Thyroid gland (tissue), 4 donors: ENCODE measurements around the gene FBN2. TPM values are rescaled to one million over a fixed set of nuclear protein-coding genes. Genes with fewer than 3 reads are reported as not detected.

Experiments
- DNase-seq, 2 donors: peaks; one replicate each; pipeline ENCODE4 v3.0.0-alpha.2; 2019
- H3K27ac ChIP-seq, 3 donors: fragments of 200-600 bp; sonication (generic); 1 replicate in 2 of 3; 2 replicates in 1 of 3; pipeline ENCODE4 v1.5.1; 2016 to 2019; ENCODE audit warnings: mild to moderate bottlenecking in 1 of 3, moderate library complexity in 1 of 3
- H3K27me3 ChIP-seq: fragments of 200-600 bp; sonication (generic); one replicate; pipeline ENCODE4 v1.5.1; 2019
- H3K36me3 ChIP-seq, 2 donors: fragments of 200-600 bp; sonication (generic); one replicate each; pipeline ENCODE4 v1.5.1; 2016 to 2019
- H3K4me1 ChIP-seq, 2 donors: fragments of 200-600 bp; sonication (generic); one replicate each; pipeline ENCODE4 v1.5.1; 2017 to 2019
- H3K4me3 ChIP-seq, 3 donors: fragments of 200-600 bp; sonication (generic); replicated peaks in 1 of 3; 1 replicate in 2 of 3; 2 replicates in 1 of 3; pipeline ENCODE4 v1.5.1; 2016; ENCODE audit warnings: mild to moderate bottlenecking in 1 of 3
- H3K9me3 ChIP-seq: fragments of 200-600 bp; sonication (generic); one replicate; pipeline ENCODE4 v1.5.1; 2017
- POLR2A ChIP-seq, 2 donors: fragments of 450-650 bp; IDR thresholded peaks; one replicate each; pipeline ENCODE4 v1.6.1; 2017; ENCODE audit warnings: antibody characterized with exemption in 2 of 2, mild to moderate bottlenecking in 2 of 2, moderate library complexity in 1 of 2
- WGBS, 2 donors: methylation state at CpG; one replicate each; pipeline ENCODE4 v1.1.5; 2017; 5-methylcytosine and 5-hydroxymethylcytosine counted together
- intact Hi-C: fragments of 100-400 bp; cut with DNase I; formaldehyde crosslinking; loops from one replicate; pipeline ENCODE4 v1.15.1; 2023
- total RNA-seq, 4 donors: library from RNA; depleted of rRNA; stranded (reverse); fragments of >200 nt; gene quantifications; one replicate each; pipeline ENCODE4 v1.2.3, GENCODE V29; 2016
- TF ChIP-seq, protein P1 (sequence below), 6 experiments: fragments of 200-600 bp in 3 of 6; fragments of 450-650 bp in 3 of 6; sonication (generic) in 3 of 6; IDR thresholded peaks; one replicate each; pipeline ENCODE4 v1.5.1; 2016 to 2019; ENCODE audit warnings: antibody characterized with exemption in 6 of 6, mild to moderate bottlenecking in 2 of 6, inconsistent platforms in 1 of 6, moderate library complexity in 1 of 6

The FBN2 gene
- total RNA-seq, 4 donors from 2014 or later, result 1.0 to 3.9 (median 2.5) TPM

DNA sequence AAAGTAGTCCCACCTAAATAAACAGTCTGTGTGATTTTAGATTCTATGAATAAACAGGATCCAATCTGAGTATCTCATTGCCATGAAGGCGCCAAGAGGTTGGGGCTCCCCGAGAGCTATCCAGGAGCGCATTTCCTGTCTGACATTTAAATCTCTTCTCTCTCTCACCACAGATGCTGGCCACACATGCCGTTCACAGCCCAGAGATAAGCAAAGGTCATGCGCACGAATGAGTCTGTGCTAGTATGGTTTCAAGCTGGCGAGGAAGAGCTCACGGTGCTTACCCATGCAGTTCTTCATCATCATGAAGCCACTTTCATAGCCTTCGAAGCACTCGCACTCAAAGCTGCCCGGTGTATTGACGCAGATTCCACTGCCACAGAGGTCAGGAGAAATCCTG, 199.4 kb downstream of the FBN2 start:
- Histone ChIP-seq H3K9me3 (no peaks in the 10 kb centered on the region), H3K4me1 (no peaks in the 10 kb centered on the region), H3K4me3 (no peak overlapping the region), H3K27ac (no peak overlapping the region), H3K27me3 (no peaks in the 10 kb centered on the region), H3K36me3 (no peaks in the 10 kb centered on the region)
- DNase-seq, result no peak
- TF ChIP-seq POLR2A (IDR thresholded peaks at IDR 0.05), result no peak
- TF ChIP-seq, protein P1, sequence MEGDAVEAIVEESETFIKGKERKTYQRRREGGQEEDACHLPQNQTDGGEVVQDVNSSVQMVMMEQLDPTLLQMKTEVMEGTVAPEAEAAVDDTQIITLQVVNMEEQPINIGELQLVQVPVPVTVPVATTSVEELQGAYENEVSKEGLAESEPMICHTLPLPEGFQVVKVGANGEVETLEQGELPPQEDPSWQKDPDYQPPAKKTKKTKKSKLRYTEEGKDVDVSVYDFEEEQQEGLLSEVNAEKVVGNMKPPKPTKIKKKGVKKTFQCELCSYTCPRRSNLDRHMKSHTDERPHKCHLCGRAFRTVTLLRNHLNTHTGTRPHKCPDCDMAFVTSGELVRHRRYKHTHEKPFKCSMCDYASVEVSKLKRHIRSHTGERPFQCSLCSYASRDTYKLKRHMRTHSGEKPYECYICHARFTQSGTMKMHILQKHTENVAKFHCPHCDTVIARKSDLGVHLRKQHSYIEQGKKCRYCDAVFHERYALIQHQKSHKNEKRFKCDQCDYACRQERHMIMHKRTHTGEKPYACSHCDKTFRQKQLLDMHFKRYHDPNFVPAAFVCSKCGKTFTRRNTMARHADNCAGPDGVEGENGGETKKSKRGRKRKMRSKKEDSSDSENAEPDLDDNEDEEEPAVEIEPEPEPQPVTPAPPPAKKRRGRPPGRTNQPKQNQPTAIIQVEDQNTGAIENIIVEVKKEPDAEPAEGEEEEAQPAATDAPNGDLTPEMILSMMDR (IDR thresholded peaks at IDR 0.05), result no peak
- 92 to 95% methylated on average over 12 of the region's 12 CpGs for WGBS, 2 donors
- intact Hi-C loops, result no loop called here

DNA sequence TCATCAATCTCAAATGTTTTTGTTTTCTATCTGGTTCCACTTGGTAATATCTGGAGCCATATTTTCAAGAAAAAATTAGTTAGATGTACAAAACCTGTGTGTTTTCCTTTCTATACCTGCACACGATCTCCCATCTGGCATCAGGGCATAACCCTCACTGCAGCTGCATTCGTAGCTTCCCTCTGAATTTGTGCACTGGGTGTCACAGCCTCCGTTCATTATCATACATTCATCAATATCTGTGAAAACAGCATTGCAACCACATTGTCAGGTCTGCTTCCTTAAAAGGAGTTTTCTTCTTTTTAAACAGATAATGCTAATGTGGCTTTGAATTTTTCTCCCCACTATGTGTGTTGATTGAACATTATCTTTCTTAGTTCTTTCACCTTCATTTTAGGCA, 202.7 kb downstream of the FBN2 start:
- Histone ChIP-seq H3K27me3 (no peaks in the 10 kb centered on the region), H3K36me3 (no peaks in the 10 kb centered on the region), H3K27ac (no peak overlapping the region), H3K9me3 (no peaks in the 10 kb centered on the region), H3K4me3 (no peak overlapping the region), H3K4me1 (no peaks in the 10 kb centered on the region)
- WGBS, 2 donors, result 79 to 89% methylated on average over 3 of the region's 3 CpGs
- no peak for DNase-seq
- TF ChIP-seq, protein P1 (IDR thresholded peaks at IDR 0.05), result no peak
- no peak for TF ChIP-seq POLR2A (IDR thresholded peaks at IDR 0.05)
- intact Hi-C loops, result no loop called here

DNA sequence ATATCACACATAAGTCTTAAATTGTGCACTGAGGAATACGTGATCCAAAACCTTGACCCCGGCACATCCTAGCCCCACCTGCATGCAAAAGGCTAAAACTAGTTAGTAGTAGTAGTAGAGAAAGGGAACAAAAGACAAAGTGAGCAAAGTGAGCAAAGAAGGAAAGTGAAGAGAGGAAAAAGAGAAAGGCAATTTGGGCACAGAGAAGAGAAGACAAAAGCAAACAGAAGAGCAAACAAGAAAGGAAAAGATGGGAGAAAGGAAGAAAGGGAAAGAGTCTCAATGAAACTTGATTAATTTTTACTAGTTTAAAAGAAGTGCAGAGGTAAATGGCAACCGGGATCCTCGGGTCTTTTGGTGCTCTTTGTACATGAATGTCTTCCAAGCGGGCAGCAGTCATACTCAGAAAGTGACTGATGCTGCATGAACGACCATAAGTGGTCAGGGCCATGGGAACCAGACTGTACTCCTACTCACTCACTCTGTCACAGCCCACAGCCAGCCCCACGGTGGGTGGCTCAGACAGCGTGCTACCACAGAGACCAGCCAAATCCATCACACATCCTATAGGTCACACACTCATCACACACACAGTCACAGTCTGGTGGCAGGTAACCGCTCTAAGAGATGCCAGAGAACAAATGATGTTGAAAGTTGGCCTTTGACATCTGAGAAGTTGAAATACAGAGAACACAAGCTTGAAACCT, 203.9 kb downstream of the FBN2 start:
- Histone ChIP-seq H3K9me3 (no peaks in the 10 kb centered on the region), H3K36me3 (no peaks in the 10 kb centered on the region), H3K4me1 (no peaks in the 10 kb centered on the region), H3K4me3 (no peak overlapping the region), H3K27ac (no peak overlapping the region), H3K27me3 (no peaks in the 10 kb centered on the region)
- intact Hi-C loops, result no loop called here
- WGBS, 2 donors, result 83 to 84% methylated on average over 9 of the region's 9 CpGs
- TF ChIP-seq POLR2A (IDR thresholded peaks at IDR 0.05), result no peak
- TF ChIP-seq, protein P1 (IDR thresholded peaks at IDR 0.05), result no peak
- DNase-seq, result no peak

DNA sequence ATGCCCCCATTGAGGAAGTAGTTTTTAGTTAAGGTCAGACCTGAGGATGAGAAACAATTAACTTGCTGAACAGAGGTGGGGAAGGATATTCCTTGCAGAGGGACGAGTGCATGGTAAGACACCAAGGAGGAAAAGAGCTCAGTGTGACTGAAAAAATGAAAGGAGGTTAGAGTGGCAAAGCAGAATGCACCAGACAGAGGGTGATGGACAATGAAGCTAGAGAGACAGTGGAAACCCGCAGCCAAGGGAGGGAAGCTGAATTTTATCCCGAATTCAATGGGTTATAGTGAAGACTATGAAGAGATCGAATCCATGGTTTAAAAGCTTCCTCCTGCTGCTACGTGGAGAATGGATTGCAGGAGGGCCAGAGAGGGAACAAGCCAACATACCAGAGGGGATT, 206.8 kb downstream of the FBN2 start:
- Histone ChIP-seq H3K4me3 (no peak overlapping the region), H3K27ac (no peak overlapping the region), H3K27me3 (no peaks in the 10 kb centered on the region), H3K9me3 (no peaks in the 10 kb centered on the region), H3K36me3 (no peaks in the 10 kb centered on the region), H3K4me1 (no peaks in the 10 kb centered on the region)
- WGBS, 2 donors, result 86 to 92% methylated on average over 5 of the region's 5 CpGs
- TF ChIP-seq POLR2A (IDR thresholded peaks at IDR 0.05), result no peak
- DNase-seq, result no peak
- intact Hi-C loops, result no loop called here

DNA sequence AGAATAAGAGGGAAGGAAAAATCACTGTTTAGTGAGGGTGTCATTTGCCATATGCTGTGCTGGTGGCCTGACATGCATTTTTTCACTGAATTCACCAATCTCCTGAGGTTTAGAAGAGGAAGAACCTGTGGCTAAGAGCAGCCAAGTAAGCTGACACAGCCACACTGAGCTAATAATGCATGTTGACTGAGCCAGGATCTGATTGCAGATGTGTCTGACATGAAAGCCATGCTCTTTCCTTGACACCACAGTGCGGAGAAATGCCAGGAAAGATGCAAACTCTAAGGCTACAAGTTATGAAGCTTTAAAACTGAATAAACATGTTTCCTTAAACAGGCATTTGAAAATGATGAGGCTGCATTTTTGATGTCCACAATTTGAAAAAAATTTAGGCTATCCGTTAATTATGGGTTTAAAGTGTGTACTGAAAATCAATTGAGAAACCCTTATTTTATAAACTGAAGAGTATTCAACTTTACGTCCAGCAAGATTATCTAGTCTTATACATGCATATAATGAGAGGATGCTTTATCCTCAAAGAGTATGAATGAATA, 208.6 kb downstream of the FBN2 start:
- Histone ChIP-seq H3K36me3 (no peaks in the 10 kb centered on the region), H3K27me3 (no peaks in the 10 kb centered on the region), H3K27ac (no peak overlapping the region), H3K4me1 (no peaks in the 10 kb centered on the region), H3K9me3 (no peaks in the 10 kb centered on the region), H3K4me3 (no peak overlapping the region)
- intact Hi-C loops, result no loop called here
- no peak for DNase-seq
- 85 to 97% methylated on average over 3 of the region's 3 CpGs for WGBS, 2 donors
- TF ChIP-seq POLR2A (IDR thresholded peaks at IDR 0.05), result no peak
- TF ChIP-seq, protein P1 (IDR thresholded peaks at IDR 0.05), result no peak
